Smooth muscle cell (in vitro differentiated cells): Measurements from ENCODE around the gene STUB1. TPM values are rescaled to one million over a fixed set of nuclear protein-coding genes. Genes with fewer than 3 reads are reported as not detected.

Source experiments
- DNase-seq: peaks from one replicate; lab custom pipeline; 2025; ENCODE audit not compliant: unreplicated experiment; lab: John Stamatoyannopoulos, UW
- H2AFZ ChIP-seq: fragments of 200-600 bp; sonication (generic); 2 replicates; pipeline ENCODE4 v1.6.0; 2016; ENCODE audit warnings: antibody characterized with exemption, low read depth, mild to moderate bottlenecking
- H3F3A ChIP-seq: fragments of 200-600 bp; sonication (generic); 2 replicates; pipeline ENCODE4 v1.6.0; 2017; ENCODE audit warnings: antibody characterized with exemption, low read depth
- H3K27ac ChIP-seq: fragments of 200-600 bp; sonication (generic); 2 replicates; pipeline ENCODE4 v1.5.1; 2016; ENCODE audit warnings: low read depth, mild to moderate bottlenecking
- H3K27me3 ChIP-seq: fragments of 200-600 bp; sonication (generic); 2 replicates; pipeline ENCODE4 v1.6.1; 2016; ENCODE audit warnings: low read depth, mild to moderate bottlenecking
- H3K36me3 ChIP-seq: fragments of 200-600 bp; sonication (generic); 2 replicates; pipeline ENCODE4 v1.5.1; 2016; ENCODE audit warnings: low read depth
- H3K4me1 ChIP-seq: fragments of 200-600 bp; sonication (generic); 2 replicates; pipeline ENCODE4 v1.5.1; 2016; ENCODE audit warnings: low read depth
- H3K4me2 ChIP-seq: fragments of 200-600 bp; sonication (generic); 2 replicates; pipeline ENCODE4 v1.6.0; 2016; ENCODE audit warnings: mild to moderate bottlenecking
- H3K4me3 ChIP-seq: fragments of 200-600 bp; sonication (generic); 2 replicates; pipeline ENCODE4 v1.5.1; 2016; ENCODE audit warnings: mild to moderate bottlenecking
- H3K79me2 ChIP-seq: fragments of 200-600 bp; sonication (generic); 2 replicates; pipeline ENCODE4 v1.6.0; 2016; ENCODE audit warnings: low read depth, mild to moderate bottlenecking
- H3K9ac ChIP-seq: fragments of 200-600 bp; sonication (generic); 2 replicates; pipeline ENCODE4 v1.6.0; 2016; ENCODE audit warnings: low read depth
- H3K9me3 ChIP-seq: fragments of 200-600 bp; sonication (generic); replicated peaks from 2 replicates; pipeline ENCODE4 v1.5.1; 2016; ENCODE audit warnings: low read depth
- H4K20me1 ChIP-seq: fragments of 200-600 bp; sonication (generic); 2 replicates; pipeline ENCODE4 v1.6.0; 2016; ENCODE audit warnings: low read depth
- WGBS: methylation state at CpG from one replicate; pipeline ENCODE4 v1.1.7; 2016; ENCODE audit warnings: low lambda C conversion rate; 5-methylcytosine and 5-hydroxymethylcytosine counted together
- polyA plus RNA-seq: library from polyadenylated mRNA; unstranded; fragments of >200 nt; fragmentation: Nextera tagmentation; extraction: Ambion mirVana; gene quantifications from 2 replicates; pipeline ENCODE4 v1.2.1, GENCODE V29; 2016
- total RNA-seq: library from RNA; depleted of rRNA; stranded (reverse); fragments of >200 nt; gene quantifications from 2 replicates; pipeline ENCODE4 v1.2.3, GENCODE V29; 2014
- TF ChIP-seq, protein P1 (sequence below): fragments of 200-600 bp; sonication (generic); IDR thresholded peaks from 2 replicates; pipeline ENCODE4 v1.5.1; 2017; ENCODE audit warnings: borderline replicate concordance, mild to moderate bottlenecking, antibody characterized with exemption; ENCODE audit not compliant: insufficient read depth, poor library complexity, severe bottlenecking

The STUB1 gene
- total and polyA plus RNA-seq, 2 experiments from 2014 or later, result 99.0 to 196 TPM

DNA sequence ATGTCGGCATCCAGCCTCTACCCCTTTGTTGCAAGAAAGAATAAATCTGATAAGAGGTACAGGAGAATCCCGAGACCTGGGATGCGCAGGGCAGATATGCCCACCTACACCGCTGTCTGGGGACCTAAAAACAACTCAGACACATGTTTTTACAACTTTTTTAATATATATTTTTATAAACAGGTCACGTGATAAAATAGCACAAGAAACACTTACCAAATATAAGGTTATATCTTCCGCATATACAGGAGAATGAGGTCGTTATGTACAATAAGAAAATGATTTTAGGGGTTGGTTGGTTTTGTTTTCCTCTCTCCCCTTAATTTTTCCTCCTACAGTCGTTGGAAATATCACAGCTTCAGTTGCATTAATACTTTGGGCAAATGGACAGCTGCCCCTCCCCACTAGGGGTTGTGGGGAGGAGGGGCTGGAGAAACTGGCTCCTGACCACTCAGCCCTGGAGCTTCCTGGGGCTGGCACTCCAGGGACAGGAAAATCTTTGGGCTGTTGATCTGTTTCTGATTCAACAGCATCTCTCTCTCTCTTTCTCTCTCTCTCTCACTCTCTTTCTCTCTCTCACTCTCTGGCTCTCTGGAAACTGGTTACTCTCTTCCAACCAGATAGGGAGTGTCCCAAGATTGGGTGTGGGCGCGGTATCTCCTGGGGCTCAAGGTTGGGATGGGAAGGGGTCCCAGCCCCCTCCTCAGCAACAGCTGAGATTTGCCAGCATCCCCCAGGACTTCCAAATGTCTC lies 12.3 kb downstream of the STUB1 start:
- TF ChIP-seq, protein P1, sequence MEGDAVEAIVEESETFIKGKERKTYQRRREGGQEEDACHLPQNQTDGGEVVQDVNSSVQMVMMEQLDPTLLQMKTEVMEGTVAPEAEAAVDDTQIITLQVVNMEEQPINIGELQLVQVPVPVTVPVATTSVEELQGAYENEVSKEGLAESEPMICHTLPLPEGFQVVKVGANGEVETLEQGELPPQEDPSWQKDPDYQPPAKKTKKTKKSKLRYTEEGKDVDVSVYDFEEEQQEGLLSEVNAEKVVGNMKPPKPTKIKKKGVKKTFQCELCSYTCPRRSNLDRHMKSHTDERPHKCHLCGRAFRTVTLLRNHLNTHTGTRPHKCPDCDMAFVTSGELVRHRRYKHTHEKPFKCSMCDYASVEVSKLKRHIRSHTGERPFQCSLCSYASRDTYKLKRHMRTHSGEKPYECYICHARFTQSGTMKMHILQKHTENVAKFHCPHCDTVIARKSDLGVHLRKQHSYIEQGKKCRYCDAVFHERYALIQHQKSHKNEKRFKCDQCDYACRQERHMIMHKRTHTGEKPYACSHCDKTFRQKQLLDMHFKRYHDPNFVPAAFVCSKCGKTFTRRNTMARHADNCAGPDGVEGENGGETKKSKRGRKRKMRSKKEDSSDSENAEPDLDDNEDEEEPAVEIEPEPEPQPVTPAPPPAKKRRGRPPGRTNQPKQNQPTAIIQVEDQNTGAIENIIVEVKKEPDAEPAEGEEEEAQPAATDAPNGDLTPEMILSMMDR, result no peak
- Histone ChIP-seq H3K4me3 (no peak overlapping the region), H3K27ac (no peak overlapping the region), H3F3A (no peaks in the 10 kb centered on the region), H2AFZ (no peak overlapping the region), H4K20me1 (no peaks in the 10 kb centered on the region), H3K9ac (no peak overlapping the region), H3K36me3 (no peaks in the 10 kb centered on the region), H3K9me3 (no peaks in the 10 kb centered on the region), H3K79me2 (peaks cover 10% of the 10 kb centered on the region), H3K27me3 (peaks cover 58% of the 10 kb centered on the region), H3K4me1 (peaks cover 12% of the 10 kb centered on the region), H3K4me2 (no peak overlapping the region)
- 77% methylated on average over 10 of the region's 10 CpGs for WGBS
- DNase-seq, result no peak

- WGBS, result 57% methylated on average over 19 of the region's 22 CpGs
- peaks cover 10% of the 10 kb centered on the region for H3K79me2 ChIP-seq
- H3K4me2 ChIP-seq, result no peak overlapping the region
- no peak overlapping the region for H3K9ac ChIP-seq
- H2AFZ ChIP-seq, result no peak overlapping the region
- DNase-seq, result no peak
- H3F3A ChIP-seq, result no peaks in the 10 kb centered on the region
- no peak overlapping the region for H3K4me3 ChIP-seq
- H3K27ac ChIP-seq, result no peak overlapping the region
- no peaks in the 10 kb centered on the region for H4K20me1 ChIP-seq
- H3K4me1 ChIP-seq, result peaks cover 12% of the 10 kb centered on the region
- TF ChIP-seq, protein P1, result no peak
- no peaks in the 10 kb centered on the region for H3K9me3 ChIP-seq
- peaks cover 62% of the 10 kb centered on the region for H3K27me3 ChIP-seq
- no peaks in the 10 kb centered on the region for H3K36me3 ChIP-seq
These were observed 13.2 kb downstream of the STUB1 start for GRCh38 chr16:693364-693763.

DNA sequence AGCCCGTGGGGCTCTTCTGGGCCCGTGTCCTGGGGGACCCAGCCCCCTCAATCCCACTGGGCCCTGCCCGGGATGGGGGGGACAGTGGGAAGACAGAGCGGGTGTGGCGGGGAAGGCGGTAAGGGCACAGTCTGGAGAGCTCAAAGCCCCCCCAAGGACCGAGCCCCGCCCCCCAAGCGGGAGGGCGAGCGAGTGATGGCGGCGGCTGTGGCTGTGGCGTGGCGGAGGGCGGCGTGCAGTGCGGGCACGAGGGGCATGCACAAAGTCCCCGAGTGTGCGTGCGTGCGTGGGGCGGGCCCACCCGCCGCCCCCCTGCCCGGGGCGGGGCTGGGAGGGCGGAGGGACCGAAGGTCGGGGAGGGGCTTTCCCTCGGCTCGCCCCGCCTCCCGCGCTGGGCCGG lies 13.6 kb downstream of the STUB1 start:
- no peaks in the 10 kb centered on the region for H4K20me1 ChIP-seq
- H3K36me3 ChIP-seq, result no peaks in the 10 kb centered on the region
- WGBS, result 11% methylated on average over 11 of the region's 37 CpGs
- peaks cover 65% of the 10 kb centered on the region for H3K27me3 ChIP-seq
- H3K27ac ChIP-seq, result no peak overlapping the region
- peaks cover 12% of the 10 kb centered on the region for H3K4me1 ChIP-seq
- DNase-seq, result no peak
- TF ChIP-seq, protein P1, result no peak
- no peak overlapping the region for H2AFZ ChIP-seq
- H3K79me2 ChIP-seq, result peaks cover 10% of the 10 kb centered on the region
- H3K4me2 ChIP-seq, result no peak overlapping the region
- no peaks in the 10 kb centered on the region for H3K9me3 ChIP-seq
- H3F3A ChIP-seq, result no peaks in the 10 kb centered on the region
- H3K4me3 ChIP-seq, result no peak overlapping the region
- H3K9ac ChIP-seq, result no peak overlapping the region
